OCI-LY1 (cell line): Measurements from ENCODE around the gene WDR36.

Experiments used
- EZH2 ChIP-seq: fragments of 200-600 bp; sonication (generic), shearing (Covaris generic); IDR thresholded peaks from 2 replicates; pipeline ENCODE4 v1.8.0; 2017; ENCODE audit warnings: borderline replicate concordance, mixed run types, mild to moderate bottlenecking, antibody characterized with exemption, low read length, moderate library complexity, mixed read lengths
- TF ChIP-seq, protein P1 (sequence below): fragments of 200-600 bp; sonication (generic), shearing (Covaris generic); IDR thresholded peaks from 2 replicates; pipeline ENCODE4 v1.5.1; 2017; ENCODE audit warnings: mild to moderate bottlenecking, antibody characterized with exemption, low read length, moderate library complexity, mixed read lengths

DNA sequence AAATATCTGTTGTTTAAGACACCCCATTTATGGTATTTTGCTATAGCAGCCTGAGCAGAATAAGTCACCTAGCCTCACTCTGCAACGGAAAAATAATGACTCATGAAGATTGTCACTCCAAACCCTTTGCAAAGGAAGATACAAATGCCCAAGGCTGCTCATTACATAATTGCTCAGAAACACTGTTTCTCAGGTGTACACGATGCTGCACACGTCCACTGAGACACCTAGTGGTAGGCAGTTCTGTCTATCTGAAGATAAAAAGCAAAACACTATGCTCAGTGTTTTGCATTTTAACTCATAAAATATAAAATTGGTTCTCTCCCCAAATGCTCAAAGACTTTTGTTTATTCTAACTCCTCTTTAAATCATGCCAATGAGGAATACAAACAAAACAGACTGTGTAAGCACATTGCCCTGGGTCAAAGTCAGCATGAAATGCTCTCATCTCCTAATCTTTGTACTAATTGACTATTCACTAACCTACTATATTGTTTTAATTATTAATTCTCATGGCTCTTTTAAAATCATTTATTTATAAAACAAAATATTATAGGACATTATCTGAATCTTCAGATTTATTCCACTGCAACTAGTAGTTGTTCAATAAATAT lies 28.3 kb upstream of the WDR36 start:
- TF ChIP-seq, protein P1, sequence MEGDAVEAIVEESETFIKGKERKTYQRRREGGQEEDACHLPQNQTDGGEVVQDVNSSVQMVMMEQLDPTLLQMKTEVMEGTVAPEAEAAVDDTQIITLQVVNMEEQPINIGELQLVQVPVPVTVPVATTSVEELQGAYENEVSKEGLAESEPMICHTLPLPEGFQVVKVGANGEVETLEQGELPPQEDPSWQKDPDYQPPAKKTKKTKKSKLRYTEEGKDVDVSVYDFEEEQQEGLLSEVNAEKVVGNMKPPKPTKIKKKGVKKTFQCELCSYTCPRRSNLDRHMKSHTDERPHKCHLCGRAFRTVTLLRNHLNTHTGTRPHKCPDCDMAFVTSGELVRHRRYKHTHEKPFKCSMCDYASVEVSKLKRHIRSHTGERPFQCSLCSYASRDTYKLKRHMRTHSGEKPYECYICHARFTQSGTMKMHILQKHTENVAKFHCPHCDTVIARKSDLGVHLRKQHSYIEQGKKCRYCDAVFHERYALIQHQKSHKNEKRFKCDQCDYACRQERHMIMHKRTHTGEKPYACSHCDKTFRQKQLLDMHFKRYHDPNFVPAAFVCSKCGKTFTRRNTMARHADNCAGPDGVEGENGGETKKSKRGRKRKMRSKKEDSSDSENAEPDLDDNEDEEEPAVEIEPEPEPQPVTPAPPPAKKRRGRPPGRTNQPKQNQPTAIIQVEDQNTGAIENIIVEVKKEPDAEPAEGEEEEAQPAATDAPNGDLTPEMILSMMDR = peak; percentile 68
- no peak for TF ChIP-seq EZH2
